ENCODE measurements around the gene TEKT4. TPM values are rescaled to one million over a fixed set of nuclear protein-coding genes. Genes with fewer than 3 reads are reported as not detected.
"Not testable (repeated sequence)": the region's sequence is repeated elsewhere in the genome, so short reads cannot be mapped to it uniquely, and the experiment has no call there.

Gene TEKT4
- total RNA-seq, 2 experiments from 2014 or later = not detected

GRCh38 chr2:94872088-94872618 is 923 bp downstream of the TEKT4 start:
- H3K27me3 Mint-ChIP-seq (ENCODE audit: low read depth) = peaks cover 4% of the 10 kb centered on the region
- no peak overlapping the region for H3K27ac Mint-ChIP-seq
- no peak for ATAC-seq
- no peaks in the 10 kb centered on the region for H3K4me1 Mint-ChIP-seq (ENCODE audit: low read depth)
- no peak for DNase-seq
- ChIA-PET CTCF (no interaction called here), POLR2A (no interaction called here)
- no peaks in the 10 kb centered on the region for H3K36me3 Mint-ChIP-seq (ENCODE audit: low read depth)
- H3K4me3 Mint-ChIP-seq = no peak overlapping the region
- no peaks in the 10 kb centered on the region for H3K9me3 Mint-ChIP-seq (ENCODE audit: insufficient read depth)

GRCh38 chr2:94872676-94873361 is 1.6 kb downstream of the TEKT4 start:
- POLR2A ChIA-PET = no interaction called here
- no peak overlapping the region for H3K27ac Mint-ChIP-seq
- no peaks in the 10 kb centered on the region for H3K4me1 Mint-ChIP-seq (ENCODE audit: low read depth)
- H3K36me3 Mint-ChIP-seq (ENCODE audit: low read depth) = no peaks in the 10 kb centered on the region
- CTCF ChIA-PET = interaction anchor here (1.2 kb wide), 1 partner anchor 84 kb away, joined by 8 read pairs; no protein-coding TSS in a partner anchor
- ATAC-seq (no peak), DNase-seq (no peak)
- H3K4me3 Mint-ChIP-seq = no peak overlapping the region
- H3K9me3 Mint-ChIP-seq (ENCODE audit: insufficient read depth) = no peaks in the 10 kb centered on the region
- H3K27me3 Mint-ChIP-seq (ENCODE audit: low read depth) = no peaks in the 10 kb centered on the region

- ChIA-PET POLR2A (no interaction called here), CTCF (interaction anchor here (1.2 kb wide), 1 partner anchor 83 kb away, joined by 8 read pairs; no protein-coding TSS in a partner anchor)
- ATAC-seq = no peak
- Mint-ChIP-seq H3K4me1 (ENCODE audit: low read depth) (no peaks in the 10 kb centered on the region), H3K4me3 (no peak overlapping the region), H3K27ac (no peak overlapping the region), H3K36me3 (ENCODE audit: low read depth) (no peaks in the 10 kb centered on the region), H3K27me3 (ENCODE audit: low read depth) (no peaks in the 10 kb centered on the region), H3K9me3 (ENCODE audit: insufficient read depth) (no peaks in the 10 kb centered on the region)
- no peak for DNase-seq
Measured at GRCh38 chr2:94873362-94874276, 2.4 kb downstream of the TEKT4 start.

- CTCF ChIA-PET = interaction anchor here (1.3 kb wide), 1 partner anchor 9 kb away, joined by 4 read pairs; no protein-coding TSS in a partner anchor
- H3K9me3 Mint-ChIP-seq (ENCODE audit: insufficient read depth) = no peaks in the 10 kb centered on the region
- no peak overlapping the region for H3K4me3 Mint-ChIP-seq
- ATAC-seq (peak; percentile 93), DNase-seq (peak; percentile 76)
- no peaks in the 10 kb centered on the region for H3K36me3 Mint-ChIP-seq (ENCODE audit: low read depth)
- POLR2A ChIA-PET = no interaction called here
- no peak overlapping the region for H3K27ac Mint-ChIP-seq
- no peaks in the 10 kb centered on the region for H3K4me1 Mint-ChIP-seq (ENCODE audit: low read depth)
- no peaks in the 10 kb centered on the region for H3K27me3 Mint-ChIP-seq (ENCODE audit: low read depth)
Measured at GRCh38 chr2:94874277-94874997, 3.2 kb downstream of the TEKT4 start.

- ChIA-PET POLR2A (no interaction called here), CTCF (interaction anchor here (1.3 to 1.4 kb wide), 2 partner anchors 8 to 10 kb away, joined by 3 to 4 read pairs; no protein-coding TSS in a partner anchor)
- DNase-seq (no peak), ATAC-seq (no peak)
- H3K4me1 Mint-ChIP-seq (ENCODE audit: low read depth) = no peaks in the 10 kb centered on the region
- H3K36me3 Mint-ChIP-seq (ENCODE audit: low read depth) = no peaks in the 10 kb centered on the region
- H3K9me3 Mint-ChIP-seq (ENCODE audit: insufficient read depth) = no peaks in the 10 kb centered on the region
- H3K27me3 Mint-ChIP-seq (ENCODE audit: low read depth) = no peaks in the 10 kb centered on the region
- H3K4me3 Mint-ChIP-seq = no peak overlapping the region
- no peak overlapping the region for H3K27ac Mint-ChIP-seq
Measured at GRCh38 chr2:94875064-94875819, 4.0 kb downstream of the TEKT4 start.

GRCh38 chr2:94875820-94876522 is 4.7 kb downstream of the TEKT4 start:
- Mint-ChIP-seq H3K4me3 (no peak overlapping the region), H3K27ac (no peak overlapping the region), H3K9me3 (ENCODE audit: insufficient read depth) (no peaks in the 10 kb centered on the region), H3K4me1 (ENCODE audit: low read depth) (no peaks in the 10 kb centered on the region), H3K27me3 (ENCODE audit: low read depth) (no peaks in the 10 kb centered on the region), H3K36me3 (ENCODE audit: low read depth) (no peaks in the 10 kb centered on the region)
- ChIA-PET CTCF (interaction anchor here (1.3 to 1.4 kb wide), 2 partner anchors 9 to 11 kb away, joined by 3 to 4 read pairs; no protein-coding TSS in a partner anchor), POLR2A (no interaction called here)
- DNase-seq = no peak
- ATAC-seq = no peak

- ATAC-seq (no peak), DNase-seq (no peak)
- no peaks in the 10 kb centered on the region for H3K9me3 Mint-ChIP-seq (ENCODE audit: insufficient read depth)
- no peak overlapping the region for H3K4me3 Mint-ChIP-seq
- H3K27me3 Mint-ChIP-seq (ENCODE audit: low read depth) = no peaks in the 10 kb centered on the region
- no peak overlapping the region for H3K27ac Mint-ChIP-seq
- ChIA-PET POLR2A (no interaction called here), CTCF (interaction anchor here (1.4 kb wide), 1 partner anchor 9 kb away, joined by 3 read pairs; no protein-coding TSS in a partner anchor)
- no peaks in the 10 kb centered on the region for H3K36me3 Mint-ChIP-seq (ENCODE audit: low read depth)
- no peaks in the 10 kb centered on the region for H3K4me1 Mint-ChIP-seq (ENCODE audit: low read depth)
Measured at GRCh38 chr2:94876523-94876863, 5.3 kb downstream of the TEKT4 start.

GRCh38 chr2:94877129-94877528 is 5.9 kb downstream of the TEKT4 start:
- Mint-ChIP-seq H3K4me3 (no peak overlapping the region), H3K27me3 (ENCODE audit: low read depth) (no peaks in the 10 kb centered on the region), H3K9me3 (ENCODE audit: insufficient read depth) (no peaks in the 10 kb centered on the region), H3K4me1 (ENCODE audit: low read depth) (no peaks in the 10 kb centered on the region), H3K27ac (no peak overlapping the region), H3K36me3 (ENCODE audit: low read depth) (no peaks in the 10 kb centered on the region)
- POLR2A ChIA-PET = no interaction called here
- no peak for ATAC-seq
- CTCF ChIA-PET = no interaction called here
- DNase-seq = no peak

GRCh38 chr2:94878575-94878974 is 7.3 kb downstream of the TEKT4 start:
- DNase-seq; H3K9me3 Mint-ChIP-seq (ENCODE audit: insufficient read depth); H3K27ac Mint-ChIP-seq; H3K27me3 Mint-ChIP-seq (ENCODE audit: low read depth); H3K4me1 Mint-ChIP-seq (ENCODE audit: low read depth); H3K4me3 Mint-ChIP-seq; H3K36me3 Mint-ChIP-seq (ENCODE audit: low read depth); ATAC-seq; POLR2A ChIA-PET; CTCF ChIA-PET: not testable (repeated sequence)

- Mint-ChIP-seq H3K4me3 (no peak overlapping the region), H3K27ac (no peak overlapping the region), H3K27me3 (ENCODE audit: low read depth) (peaks cover 2% of the 10 kb centered on the region), H3K36me3 (ENCODE audit: low read depth) (no peaks in the 10 kb centered on the region), H3K4me1 (ENCODE audit: low read depth) (no peaks in the 10 kb centered on the region), H3K9me3 (ENCODE audit: insufficient read depth) (peaks cover under 1% of the 10 kb centered on the region)
- CTCF ChIA-PET = no interaction called here
- ATAC-seq (no peak), DNase-seq (no peak)
- POLR2A ChIA-PET = no interaction called here
Measured at GRCh38 chr2:94879314-94879981, 8.2 kb downstream of the TEKT4 start.
